ENCODE results near the gene IL17RD.

- no peak for TF ChIP-seq CTCF (IDR thresholded peaks at IDR 0.05)
- TF ChIP-seq EZH2 (IDR thresholded peaks at IDR 0.05; ENCODE audit: borderline replicate concordance, insufficient read depth, low read depth, low read length, poor library complexity, severe bottlenecking), result no peak
Observed at GRCh38 chr3:57062101-57062631, 103.0 kb downstream of the IL17RD start.

All from B cell (primary cell).